Measurements from ENCODE around the gene SYT4.
A peak's percentile ranks its signal among the peaks of the same experiment; 100 is the strongest.
"Not testable (repeated sequence)": the region's sequence is repeated elsewhere in the genome, so short reads cannot be mapped to it uniquely, and the experiment has no call there.

SYT4 gene, protein sequence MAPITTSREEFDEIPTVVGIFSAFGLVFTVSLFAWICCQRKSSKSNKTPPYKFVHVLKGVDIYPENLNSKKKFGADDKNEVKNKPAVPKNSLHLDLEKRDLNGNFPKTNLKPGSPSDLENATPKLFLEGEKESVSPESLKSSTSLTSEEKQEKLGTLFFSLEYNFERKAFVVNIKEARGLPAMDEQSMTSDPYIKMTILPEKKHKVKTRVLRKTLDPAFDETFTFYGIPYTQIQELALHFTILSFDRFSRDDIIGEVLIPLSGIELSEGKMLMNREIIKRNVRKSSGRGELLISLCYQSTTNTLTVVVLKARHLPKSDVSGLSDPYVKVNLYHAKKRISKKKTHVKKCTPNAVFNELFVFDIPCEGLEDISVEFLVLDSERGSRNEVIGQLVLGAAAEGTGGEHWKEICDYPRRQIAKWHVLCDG

DNA sequence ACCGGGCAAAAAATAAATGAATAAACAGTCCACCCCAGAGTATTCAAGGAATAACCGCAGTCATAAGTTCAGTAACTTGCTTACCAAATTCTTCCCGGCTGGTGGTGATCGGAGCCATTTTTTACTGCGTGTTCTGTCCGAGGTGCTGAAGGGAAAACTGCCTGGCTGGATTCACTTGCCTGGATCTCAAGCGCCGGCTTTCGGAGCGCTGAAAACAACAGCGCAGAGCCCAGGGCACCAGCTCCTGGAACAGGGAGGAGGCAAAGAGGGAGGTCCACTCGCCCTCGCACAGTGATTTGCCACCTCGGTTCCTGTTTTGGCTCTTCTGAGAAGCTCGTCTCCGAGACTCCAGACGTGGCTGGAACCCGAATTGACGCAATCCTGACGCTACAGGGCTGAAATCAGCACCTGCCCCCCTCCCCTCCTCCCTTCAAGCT is at the start of gene SYT4:
TSS of gene SYT4 (minus strand) at position 327 of the 437 bp plus-strand sequence. CDS start at position 118, 209 bp downstream.
- DNase-seq (ENCODE audit: low spot score): peak; percentile 60

DNA sequence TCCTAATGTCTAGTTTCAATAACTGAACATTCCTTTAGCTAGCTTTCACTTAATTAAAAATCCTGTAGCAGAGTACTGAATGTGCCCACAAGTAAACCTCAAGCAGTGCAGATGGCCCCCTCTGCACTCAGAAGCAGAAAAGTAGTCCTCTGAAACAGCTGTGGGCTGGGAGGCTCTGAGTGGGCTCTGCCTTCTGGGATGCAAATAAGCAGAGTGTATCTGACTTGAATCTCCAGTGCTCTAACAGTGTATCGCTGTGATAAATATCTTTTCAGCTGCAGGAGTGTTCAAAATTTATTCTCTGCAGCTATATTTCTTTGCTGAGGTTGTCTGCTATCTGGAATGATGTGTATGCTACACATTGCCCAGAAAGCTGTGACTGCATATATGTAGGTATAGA is 44.8 kb upstream of the SYT4 start:
- DNase-seq (ENCODE audit: low spot score): no peak

DNA sequence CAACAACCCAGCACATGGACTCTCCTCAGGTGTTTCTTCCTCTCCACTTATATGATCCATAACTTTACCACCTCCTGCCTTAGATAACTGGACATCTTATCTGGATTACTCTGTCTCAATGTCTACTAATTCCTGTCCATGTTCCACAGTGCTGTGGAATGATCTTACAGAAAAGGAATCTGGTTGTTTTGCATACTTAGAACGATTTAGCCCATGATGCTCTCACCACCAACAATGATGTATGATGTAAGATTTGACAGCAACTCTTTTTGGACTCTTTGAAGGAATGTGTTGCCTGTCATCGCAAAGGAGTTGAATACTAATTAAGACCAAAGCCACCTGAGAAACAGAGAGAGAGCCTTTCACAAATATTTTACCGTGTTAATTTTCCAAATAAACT is 37.7 kb upstream of the SYT4 start:
- DNase-seq (ENCODE audit: low spot score): no peak

DNA sequence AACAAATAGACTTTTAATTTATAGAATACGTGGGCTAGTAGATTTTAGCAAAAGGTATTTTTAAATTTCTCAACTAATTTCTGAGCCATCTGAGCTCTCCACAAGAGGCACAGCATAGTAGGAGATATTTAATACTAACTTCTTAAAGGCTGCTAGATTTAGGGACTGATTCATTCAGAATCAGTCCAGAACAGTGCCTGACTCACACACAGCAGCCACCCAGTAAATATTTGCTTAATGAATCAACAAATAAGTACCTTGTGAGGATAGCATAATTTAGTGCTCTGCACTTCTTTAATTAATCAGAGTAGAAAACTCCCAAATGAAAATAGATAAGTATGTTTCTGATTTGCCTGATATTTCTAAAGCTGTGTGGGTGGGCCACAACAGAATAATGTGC is 35.6 kb upstream of the SYT4 start:
- DNase-seq (ENCODE audit: low spot score): no peak

DNA sequence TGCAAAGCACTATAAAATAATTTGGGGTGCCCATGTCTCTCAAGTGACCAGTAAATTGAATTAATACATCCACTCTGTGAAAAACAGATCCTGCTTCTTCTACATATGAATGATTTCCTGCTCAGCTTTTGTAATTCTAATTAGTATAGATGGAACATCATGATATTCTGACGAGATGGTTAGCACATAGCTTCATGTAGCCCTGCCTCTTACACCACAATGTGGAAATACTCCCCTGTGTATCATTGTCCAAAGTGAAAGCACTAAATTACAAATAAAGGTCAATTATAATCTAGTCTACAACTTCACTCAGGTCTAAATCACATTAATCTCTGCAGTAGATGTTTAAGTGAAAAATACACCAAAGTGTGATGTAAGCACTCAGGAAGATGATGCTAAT is 32.9 kb upstream of the SYT4 start:
- no peak for DNase-seq (ENCODE audit: low spot score)

DNA sequence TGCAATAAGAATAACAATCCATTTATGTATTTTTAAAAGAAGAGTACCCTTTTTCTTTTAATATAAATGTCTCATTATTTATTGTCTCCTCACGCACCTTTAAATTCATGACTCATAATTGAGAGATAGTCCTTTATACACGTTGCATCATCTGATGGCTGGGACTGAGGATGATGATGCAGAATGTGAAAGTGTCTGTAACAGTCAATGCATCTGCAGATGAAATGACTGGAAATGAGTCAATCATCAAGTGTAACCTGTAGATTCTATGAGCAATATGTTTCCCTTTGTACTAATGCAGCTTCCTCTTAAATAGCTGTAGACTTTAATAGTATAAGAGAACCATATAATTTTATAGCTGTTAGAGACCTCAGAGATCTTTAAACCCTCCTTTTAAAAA is 26.1 kb upstream of the SYT4 start:
- DNase-seq (ENCODE audit: low spot score): no peak

DNA sequence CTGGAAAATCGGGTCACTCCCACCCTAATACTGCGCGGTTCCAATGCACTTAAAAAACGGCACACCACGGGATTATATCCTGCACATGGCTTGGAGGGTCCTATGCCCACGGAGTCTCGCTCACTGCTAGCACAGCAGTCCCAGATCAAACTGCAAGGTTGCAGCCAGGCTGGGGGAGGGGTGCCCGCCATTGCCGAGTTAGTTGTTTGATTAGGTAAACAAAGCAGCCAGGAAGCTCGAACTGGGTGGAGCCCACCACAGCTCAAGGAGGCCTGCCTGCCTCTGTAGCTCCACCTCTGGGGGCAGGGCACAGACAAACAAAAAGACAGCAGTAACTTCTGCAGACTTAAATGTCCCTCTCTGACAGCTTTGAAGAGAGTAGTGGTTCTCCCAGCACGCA is 8.9 kb upstream of the SYT4 start:
- DNase-seq (ENCODE audit: low spot score): not testable (repeated sequence)

DNA sequence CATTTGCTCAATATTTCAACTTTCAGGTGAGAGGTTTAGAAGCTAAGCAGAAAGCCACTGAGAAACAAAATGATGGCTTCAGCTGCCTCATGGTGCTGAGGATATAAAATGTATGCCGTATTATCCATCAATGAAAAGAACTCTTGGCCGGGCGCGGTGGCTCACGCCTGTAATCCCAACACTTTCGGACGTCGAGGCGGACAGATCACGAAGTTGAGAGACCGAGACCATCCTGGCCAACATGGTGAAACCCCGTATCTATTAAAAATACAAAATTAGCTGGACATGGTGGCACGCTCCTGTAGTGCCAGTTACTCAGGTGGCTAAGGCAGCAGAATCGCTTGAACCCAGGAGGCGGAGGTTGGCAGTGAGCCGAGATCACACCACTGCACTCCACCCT is 6.0 kb upstream of the SYT4 start:
- DNase-seq (ENCODE audit: low spot score): no peak

DNA sequence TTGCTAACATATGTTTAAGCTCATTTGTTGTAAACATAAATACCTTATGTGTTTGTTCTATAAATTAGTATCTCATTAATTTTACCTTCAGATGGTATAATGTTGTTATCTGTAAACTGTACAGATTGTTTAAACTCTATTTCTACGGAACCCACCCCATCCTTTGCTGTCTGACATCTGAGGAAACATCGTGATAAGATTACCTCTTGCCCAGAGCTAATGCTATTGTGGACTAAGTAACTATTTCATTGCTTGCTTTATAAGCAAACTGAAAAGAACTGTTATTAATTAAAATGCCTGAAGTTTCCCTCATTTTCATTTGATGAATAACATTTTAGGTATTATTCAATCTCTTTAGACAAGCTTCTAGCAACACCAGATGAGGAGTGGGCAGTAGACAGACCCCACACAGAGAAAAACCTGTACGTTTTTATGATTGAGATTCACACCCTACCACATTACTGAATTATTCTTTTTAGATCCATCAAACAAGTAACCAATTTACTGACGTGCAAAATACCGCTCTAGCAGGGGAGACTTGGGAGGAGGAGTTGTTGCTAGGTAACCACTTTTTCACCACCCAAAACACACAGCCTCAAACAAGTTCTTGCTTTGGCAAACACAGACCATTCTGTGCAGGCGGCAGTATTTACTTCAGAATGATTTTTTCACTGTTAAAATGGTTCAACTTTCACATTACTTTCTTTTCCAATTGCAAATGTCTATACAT is 1.9 kb upstream of the SYT4 start:
- DNase-seq (ENCODE audit: low spot score): no peak

DNA sequence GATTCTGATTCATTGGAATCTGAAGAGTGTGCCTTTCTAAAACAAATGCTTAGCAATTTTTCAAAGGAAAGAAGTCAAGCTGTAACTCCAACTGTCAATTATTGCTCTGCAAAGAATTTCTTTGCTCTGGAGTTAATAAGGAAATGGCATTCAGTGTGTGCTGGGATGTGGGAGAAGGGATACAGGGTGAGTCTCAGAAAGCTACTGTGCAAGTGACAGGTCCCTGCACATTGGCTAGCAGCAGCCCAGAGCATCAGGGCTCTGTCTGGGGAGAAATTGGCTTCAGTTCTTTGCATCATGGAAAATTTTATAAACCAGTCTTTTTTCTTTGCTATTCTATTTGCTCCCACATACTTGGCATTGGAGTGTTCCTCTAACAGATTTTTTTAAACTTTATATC is 1.1 kb upstream of the SYT4 start:
- no peak for DNase-seq (ENCODE audit: low spot score)

DNA sequence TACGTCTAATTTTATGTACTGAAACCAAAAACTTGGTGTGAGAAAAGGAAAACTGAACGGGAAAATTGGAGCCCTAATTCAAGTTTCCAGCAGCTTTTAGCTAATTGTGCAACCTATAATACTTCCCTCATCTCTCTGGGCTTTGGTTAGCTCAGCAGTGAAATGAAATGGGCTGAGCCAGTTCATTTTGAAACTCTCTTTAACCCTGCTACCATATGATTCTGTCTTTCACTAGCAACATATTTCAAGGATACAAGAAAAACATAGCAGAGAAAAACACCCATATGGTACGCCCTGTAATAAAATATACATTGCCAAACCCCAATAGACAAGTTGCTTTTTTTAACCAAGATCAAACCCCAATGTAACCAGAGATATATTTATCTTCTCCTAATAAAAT is 799 bp downstream of the SYT4 start:
- no peak for DNase-seq (ENCODE audit: low spot score)

DNA sequence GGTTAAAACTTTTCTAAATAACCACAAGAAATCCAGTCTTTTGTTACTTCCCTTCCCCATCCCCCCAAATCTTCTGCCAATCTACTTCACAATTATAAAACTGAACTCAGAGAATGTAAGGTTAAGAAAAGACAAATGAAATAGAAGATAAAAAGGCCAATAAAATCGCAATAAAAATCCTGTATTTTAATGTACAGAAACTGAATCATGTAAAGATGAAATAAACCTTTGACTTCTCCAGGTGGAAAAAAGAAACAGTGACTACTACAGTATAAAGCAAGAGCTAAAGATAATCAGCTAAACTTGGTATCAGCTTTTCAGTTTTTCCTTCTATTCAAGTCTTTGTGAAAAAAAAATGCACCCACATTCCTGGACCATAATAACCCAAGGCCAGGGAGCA is 1.7 kb downstream of the SYT4 start:
- no peak for DNase-seq (ENCODE audit: low spot score)

DNA sequence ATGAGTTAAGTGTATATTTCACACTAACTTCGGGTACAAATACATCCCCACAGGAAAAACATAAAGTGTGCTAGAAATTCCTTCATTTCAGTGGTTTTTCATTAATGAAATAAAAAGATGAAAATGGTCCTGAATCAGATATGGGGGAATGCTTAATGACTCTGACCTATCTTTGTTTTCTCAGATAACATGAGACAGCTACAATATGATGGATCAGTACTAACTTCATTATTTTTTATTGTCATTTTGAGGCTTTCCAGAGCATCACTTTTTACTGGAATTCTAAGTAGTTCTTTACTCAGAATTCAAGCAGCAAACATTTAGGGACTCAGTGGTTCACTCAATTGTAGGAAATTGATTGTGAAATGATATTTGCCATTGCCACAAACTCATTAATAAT is 2.8 kb downstream of the SYT4 start:
- DNase-seq (ENCODE audit: low spot score): no peak

DNA sequence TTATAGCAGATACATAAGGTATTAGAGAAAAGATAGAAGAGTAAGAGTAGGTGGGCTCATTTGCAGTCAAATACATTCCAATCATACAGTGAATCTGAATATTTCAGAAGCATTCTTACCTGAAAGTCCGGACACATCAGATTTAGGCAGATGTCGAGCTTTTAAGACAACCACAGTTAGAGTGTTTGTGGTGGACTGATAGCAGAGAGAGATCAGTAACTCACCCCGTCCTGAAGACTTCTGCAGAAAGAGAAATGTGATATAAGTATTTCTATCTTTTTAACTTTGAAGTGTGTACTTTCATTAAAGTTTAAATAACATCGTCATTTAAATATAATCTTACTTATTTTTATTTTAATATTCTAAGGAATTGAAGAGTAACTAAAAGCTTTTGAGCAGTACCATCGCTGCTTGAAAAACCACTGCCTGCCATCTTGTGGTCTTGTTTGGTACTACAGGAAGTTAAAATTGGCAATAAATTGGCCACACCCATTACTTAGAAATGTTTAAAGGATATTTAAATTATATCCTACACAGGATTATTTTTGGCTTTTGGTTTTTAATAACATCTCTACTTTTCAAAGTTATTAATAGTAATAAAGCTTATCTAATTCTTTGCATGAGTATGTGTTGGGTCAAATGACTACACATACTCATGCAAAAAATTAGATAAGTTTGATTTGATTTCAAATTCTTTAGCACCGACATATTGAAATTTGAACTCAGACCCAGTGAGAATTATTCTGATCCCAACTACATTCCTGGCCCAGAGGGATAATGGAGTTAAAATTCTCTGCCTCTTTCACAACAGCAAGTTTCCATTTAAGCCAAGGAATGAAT is 5.5 kb downstream of the SYT4 start:
- peak; percentile 42 for DNase-seq (ENCODE audit: low spot score)

DNA sequence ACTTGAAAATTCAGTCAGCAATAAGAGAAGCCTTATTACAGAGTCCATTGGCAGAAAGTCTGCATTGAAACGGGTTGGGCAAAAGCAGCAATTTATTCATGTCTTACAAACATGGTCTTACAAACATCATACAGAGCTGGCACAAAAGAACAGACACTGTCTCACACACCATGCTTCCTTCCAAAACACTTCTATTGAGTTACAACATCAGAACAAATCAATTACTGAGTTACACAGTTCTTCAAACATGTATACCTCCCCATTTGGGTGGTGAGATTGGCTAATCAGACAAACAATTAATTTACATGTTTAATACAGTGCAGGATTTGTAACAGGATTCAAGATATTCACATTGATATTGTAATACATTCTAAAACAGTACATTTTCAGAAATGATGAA is 9.5 kb downstream of the SYT4 start:
- no peak for DNase-seq (ENCODE audit: low spot score)

DNA sequence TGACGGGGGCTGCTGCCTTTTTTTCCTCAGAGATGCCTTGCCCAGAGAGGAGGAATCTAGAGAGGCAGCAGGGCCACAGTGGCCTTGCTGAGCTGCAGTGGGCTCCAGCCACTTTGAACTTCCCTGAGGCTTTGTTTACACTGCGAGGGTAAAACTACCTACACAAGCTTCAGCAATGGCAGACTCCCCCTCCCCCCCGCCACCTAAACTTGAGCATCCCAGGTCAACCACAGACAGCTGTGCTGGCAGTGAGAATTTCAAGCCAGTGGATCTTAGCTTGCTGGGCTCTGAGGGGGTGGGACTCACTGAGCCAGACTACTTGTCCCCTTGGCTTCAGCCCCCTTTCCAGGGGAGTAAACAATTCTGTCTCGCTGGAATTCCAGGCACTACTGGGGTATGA is 11.8 kb downstream of the SYT4 start:
- no peak for DNase-seq (ENCODE audit: low spot score)

DNA sequence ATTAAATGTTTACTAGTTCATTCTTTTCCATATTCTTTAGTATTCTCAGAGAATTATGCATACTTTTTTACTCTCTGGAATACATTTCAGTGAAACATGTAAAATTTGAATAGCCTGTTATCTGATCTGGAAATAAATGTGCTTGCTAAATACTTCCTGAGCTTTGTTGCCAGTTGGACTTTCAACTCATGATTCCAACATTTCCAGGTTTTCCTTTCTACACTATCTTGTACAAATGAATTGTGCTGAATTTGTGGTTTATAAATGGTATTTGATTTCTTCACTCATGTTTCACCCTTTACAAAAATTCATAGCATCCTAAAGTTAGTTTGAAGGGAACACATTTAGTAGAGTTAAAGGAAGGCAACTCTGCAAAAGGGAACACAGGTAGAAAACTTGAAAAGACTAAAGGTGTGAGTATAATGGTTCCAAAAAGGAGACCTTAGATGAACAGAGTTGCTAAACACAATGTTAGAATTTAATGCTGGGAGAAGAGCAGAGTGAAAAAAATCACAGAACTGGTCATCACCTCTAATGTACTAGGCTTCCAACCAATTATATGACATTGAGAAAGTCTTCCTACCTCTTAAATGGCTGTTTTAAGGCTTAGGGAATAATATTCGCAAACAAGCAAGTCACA is 28.6 kb downstream of the SYT4 start:
- DNase-seq (ENCODE audit: low spot score): no peak

DNA sequence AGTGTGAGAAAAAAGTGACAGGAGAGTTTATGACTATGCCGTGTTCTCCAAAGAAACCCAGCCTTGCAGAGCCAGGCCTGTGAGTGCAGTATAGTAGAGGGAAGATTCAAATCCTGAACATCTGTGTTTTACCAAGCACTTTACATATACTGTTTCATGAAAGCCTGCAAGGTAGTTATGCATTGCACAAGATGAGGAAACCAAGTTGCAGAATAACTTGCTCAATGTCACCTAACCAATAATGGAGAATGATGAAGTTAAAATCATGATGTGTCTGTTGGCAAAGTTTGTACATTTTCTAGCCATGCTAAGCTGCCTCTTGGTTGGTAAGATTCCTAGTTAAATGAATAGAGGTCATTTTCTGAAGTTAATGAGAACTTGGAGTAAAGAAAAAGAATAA is 29.3 kb downstream of the SYT4 start:
- DNase-seq (ENCODE audit: low spot score): no peak

DNA sequence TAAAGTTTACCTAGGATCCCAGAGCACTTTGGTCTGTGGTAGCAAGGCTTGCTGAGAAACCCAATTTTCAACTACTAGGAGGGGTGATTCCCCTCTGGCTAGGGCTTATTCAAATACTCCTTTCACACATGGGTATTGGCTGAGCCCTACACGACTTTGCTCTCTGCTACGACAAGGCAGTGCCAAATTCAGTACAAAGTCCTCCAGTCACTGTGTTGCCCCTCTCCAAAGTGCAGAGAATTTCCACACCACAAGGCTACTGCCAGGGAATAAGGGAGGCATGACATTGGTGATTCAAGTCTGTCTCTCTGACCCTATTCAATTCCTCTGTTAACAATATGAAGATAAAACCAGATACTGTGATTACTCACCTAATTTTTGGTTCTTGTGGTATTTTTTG is 38.9 kb downstream of the SYT4 start:
- no peak for DNase-seq (ENCODE audit: low spot score)

DNA sequence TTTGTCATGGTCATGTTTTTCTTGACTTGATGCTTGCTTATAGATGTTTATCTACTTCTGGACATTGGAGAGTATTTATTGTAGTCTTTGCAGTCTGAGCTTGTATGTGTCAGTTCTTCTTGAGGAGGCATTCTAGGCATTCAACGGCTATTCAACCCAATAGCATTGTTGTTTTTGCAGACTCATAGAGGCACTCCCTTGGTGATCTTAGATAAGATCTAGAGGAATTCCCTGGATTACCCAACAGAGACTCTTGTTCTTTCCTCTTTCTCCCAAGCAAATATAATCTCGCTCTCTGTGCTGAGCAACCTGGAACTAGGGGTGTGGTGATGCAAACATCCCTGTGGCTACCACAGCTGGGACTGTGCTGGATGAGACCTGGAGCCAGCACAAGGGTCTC is 40.4 kb downstream of the SYT4 start:
- DNase-seq (ENCODE audit: low spot score): no peak

DNA sequence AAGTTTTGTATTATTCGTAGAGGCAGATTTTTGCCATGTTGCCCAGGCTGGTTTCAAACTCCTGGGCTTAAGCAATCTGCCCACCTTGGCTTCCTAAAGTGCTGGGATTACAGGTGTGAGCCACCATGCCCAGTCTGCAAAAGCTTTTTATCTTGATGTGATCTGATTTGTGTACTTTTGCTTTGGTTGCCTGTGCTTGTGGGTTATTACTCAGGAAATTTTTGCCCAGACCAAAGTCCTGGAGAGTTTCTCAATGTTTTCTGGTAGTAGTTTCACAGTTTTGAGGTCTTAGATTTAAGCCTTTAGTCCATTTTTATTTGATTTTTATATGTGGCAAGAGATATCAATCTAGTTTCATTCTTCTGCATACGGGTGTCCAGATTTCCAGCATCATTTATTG is 42.4 kb downstream of the SYT4 start:
- no peak for DNase-seq (ENCODE audit: low spot score)

DNA sequence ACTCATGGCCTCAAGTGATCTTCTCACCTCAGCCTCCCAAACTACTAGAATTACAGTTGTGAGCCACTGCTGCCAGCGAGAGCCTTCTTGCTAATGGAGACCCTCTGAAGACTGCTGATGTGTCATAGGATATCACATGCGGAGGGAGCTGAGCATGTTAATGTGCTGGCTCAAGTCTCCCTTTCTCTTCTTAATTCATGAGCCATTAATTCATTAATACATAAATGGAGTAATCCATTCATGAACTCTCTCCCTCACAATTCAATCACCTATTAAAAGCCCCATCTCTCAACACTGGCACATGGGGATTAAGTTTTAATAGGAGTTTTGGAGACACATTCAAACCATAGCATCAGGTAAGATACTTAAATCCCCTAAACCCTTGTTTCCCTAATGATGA is 54.8 kb downstream of the SYT4 start:
- DNase-seq (ENCODE audit: low spot score): no peak

Measured in GM03348 (cell line).